HG02884 (cell line): ENCODE measurements around the gene PTPRG.
"Not testable (repeated sequence)": the region's sequence is repeated elsewhere in the genome, so short reads cannot be mapped to it uniquely, and the experiment has no call there.

Source experiments
- ATAC-seq: cut with Tn5 transposase; IDR thresholded peaks from one replicate; pipeline ENCODE4 v1.9.1; 2021; ENCODE audit warnings: mild to moderate bottlenecking, moderate library complexity; ENCODE audit not compliant: unreplicated experiment

Gene PTPRG

GRCh38 chr3:61813636-61814035 lies 252.3 kb downstream of the PTPRG start:
- no peak for ATAC-seq

GRCh38 chr3:61814674-61815073 lies 253.3 kb downstream of the PTPRG start:
- no peak for ATAC-seq

GRCh38 chr3:61816304-61816703 lies 254.9 kb downstream of the PTPRG start:
- ATAC-seq, result not testable (repeated sequence)

GRCh38 chr3:61819861-61820260 lies 258.5 kb downstream of the PTPRG start:
- ATAC-seq, result no peak

GRCh38 chr3:61820306-61820992 lies 259.1 kb downstream of the PTPRG start:
- ATAC-seq, result no peak

GRCh38 chr3:61821823-61822251 lies 260.5 kb downstream of the PTPRG start:
- no peak for ATAC-seq

GRCh38 chr3:61822588-61822987 lies 261.2 kb downstream of the PTPRG start:
- no peak for ATAC-seq

- ATAC-seq, result no peak
Measured at GRCh38 chr3:61824553-61825135, 263.3 kb downstream of the PTPRG start.

- no peak for ATAC-seq
Measured at GRCh38 chr3:61826161-61826560, 264.8 kb downstream of the PTPRG start.

GRCh38 chr3:61828184-61828874 lies 267.0 kb downstream of the PTPRG start:
- ATAC-seq, result no peak

- ATAC-seq, result no peak
Measured at GRCh38 chr3:61828880-61829721, 267.7 kb downstream of the PTPRG start.

GRCh38 chr3:61829722-61830350 lies 268.5 kb downstream of the PTPRG start:
- no peak for ATAC-seq

GRCh38 chr3:61831973-61832372 lies 270.6 kb downstream of the PTPRG start:
- no peak for ATAC-seq

GRCh38 chr3:61832375-61833229 lies 271.2 kb downstream of the PTPRG start:
- ATAC-seq, result no peak

- no peak for ATAC-seq
Measured at GRCh38 chr3:61839256-61839655, 277.9 kb downstream of the PTPRG start.

GRCh38 chr3:61841111-61841845 lies 279.9 kb downstream of the PTPRG start:
- no peak for ATAC-seq

GRCh38 chr3:61841988-61842387 lies 280.6 kb downstream of the PTPRG start:
- ATAC-seq, result no peak

- no peak for ATAC-seq
Measured at GRCh38 chr3:61844346-61844745, 283.0 kb downstream of the PTPRG start.

GRCh38 chr3:61846488-61846887 lies 285.1 kb downstream of the PTPRG start:
- ATAC-seq, result no peak
